ENCODE measurements around the gene EDN3.

GRCh38 chr20:59301343-59302007 lies 1.1 kb downstream of the EDN3 start:
- no peak for TF ChIP-seq POLR2A (IDR thresholded peaks at IDR 0.05; ENCODE audit: borderline replicate concordance, extremely low read depth, insufficient read depth, insufficient read length)
- no peak for TF ChIP-seq EZH2 (IDR thresholded peaks at IDR 0.05)
- TF ChIP-seq YY1 (IDR thresholded peaks at IDR 0.05; ENCODE audit: extremely low read depth, insufficient replicate concordance, low read depth, low read length): no peak
- no peak for TF ChIP-seq CTCF (IDR thresholded peaks at IDR 0.05 in 2 of 3, conservative IDR thresholded peaks at IDR 0.05 in 1 of 3; ENCODE audit: borderline replicate concordance in 1 of 3, insufficient read depth in 1 of 3, low read depth in 2 of 3, low read length in 2 of 3)
- no peak for TF ChIP-seq EZH2phosphoT487 (IDR thresholded peaks at IDR 0.05; ENCODE audit: borderline replicate concordance)
- no peak for TF ChIP-seq SP1 (IDR thresholded peaks at IDR 0.05; ENCODE audit: low read depth)
- TF ChIP-seq POLR2AphosphoS5 (IDR thresholded peaks at IDR 0.05; ENCODE audit: low read depth, low read length): no peak
- TF ChIP-seq, protein P1, sequence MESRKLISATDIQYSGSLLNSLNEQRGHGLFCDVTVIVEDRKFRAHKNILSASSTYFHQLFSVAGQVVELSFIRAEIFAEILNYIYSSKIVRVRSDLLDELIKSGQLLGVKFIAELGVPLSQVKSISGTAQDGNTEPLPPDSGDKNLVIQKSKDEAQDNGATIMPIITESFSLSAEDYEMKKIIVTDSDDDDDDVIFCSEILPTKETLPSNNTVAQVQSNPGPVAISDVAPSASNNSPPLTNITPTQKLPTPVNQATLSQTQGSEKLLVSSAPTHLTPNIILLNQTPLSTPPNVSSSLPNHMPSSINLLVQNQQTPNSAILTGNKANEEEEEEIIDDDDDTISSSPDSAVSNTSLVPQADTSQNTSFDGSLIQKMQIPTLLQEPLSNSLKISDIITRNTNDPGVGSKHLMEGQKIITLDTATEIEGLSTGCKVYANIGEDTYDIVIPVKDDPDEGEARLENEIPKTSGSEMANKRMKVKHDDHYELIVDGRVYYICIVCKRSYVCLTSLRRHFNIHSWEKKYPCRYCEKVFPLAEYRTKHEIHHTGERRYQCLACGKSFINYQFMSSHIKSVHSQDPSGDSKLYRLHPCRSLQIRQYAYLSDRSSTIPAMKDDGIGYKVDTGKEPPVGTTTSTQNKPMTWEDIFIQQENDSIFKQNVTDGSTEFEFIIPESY (IDR thresholded peaks at IDR 0.05; ENCODE audit: extremely low read depth, insufficient replicate concordance, low read length): no peak
- no peak for TF ChIP-seq REST (IDR thresholded peaks at IDR 0.05; ENCODE audit: low read depth)
- TF ChIP-seq JUND (IDR thresholded peaks at IDR 0.05): no peak
- TF ChIP-seq RAD21 (IDR thresholded peaks at IDR 0.05; ENCODE audit: low read depth): no peak
- TF ChIP-seq, protein P2, sequence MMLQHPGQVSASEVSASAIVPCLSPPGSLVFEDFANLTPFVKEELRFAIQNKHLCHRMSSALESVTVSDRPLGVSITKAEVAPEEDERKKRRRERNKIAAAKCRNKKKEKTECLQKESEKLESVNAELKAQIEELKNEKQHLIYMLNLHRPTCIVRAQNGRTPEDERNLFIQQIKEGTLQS (IDR thresholded peaks at IDR 0.05): no peak
- TF ChIP-seq, protein P3, sequence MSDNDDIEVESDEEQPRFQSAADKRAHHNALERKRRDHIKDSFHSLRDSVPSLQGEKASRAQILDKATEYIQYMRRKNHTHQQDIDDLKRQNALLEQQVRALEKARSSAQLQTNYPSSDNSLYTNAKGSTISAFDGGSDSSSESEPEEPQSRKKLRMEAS (IDR thresholded peaks at IDR 0.05): no peak
- TF ChIP-seq SIN3A (IDR thresholded peaks at IDR 0.05; ENCODE audit: low read depth): no peak

All from HCT116 (cell line).